GM15510 (cell line): ENCODE results near the gene TP73.

Experiments
- POLR2A ChIP-seq: IDR thresholded peaks from 3 replicates; pipeline ENCODE4 v1.6.1; 2011; ENCODE audit warnings: borderline replicate concordance; ENCODE audit not compliant: insufficient read length; ENCODE audit errors: extremely low read depth

The TP73 gene

GRCh38 chr1:3717715-3718601 lies 65.6 kb downstream of the TP73 start:
- TF ChIP-seq POLR2A, result no peak

- TF ChIP-seq POLR2A, result no peak
Observed at GRCh38 chr1:3718764-3719163, 66.4 kb downstream of the TP73 start.

DNA sequence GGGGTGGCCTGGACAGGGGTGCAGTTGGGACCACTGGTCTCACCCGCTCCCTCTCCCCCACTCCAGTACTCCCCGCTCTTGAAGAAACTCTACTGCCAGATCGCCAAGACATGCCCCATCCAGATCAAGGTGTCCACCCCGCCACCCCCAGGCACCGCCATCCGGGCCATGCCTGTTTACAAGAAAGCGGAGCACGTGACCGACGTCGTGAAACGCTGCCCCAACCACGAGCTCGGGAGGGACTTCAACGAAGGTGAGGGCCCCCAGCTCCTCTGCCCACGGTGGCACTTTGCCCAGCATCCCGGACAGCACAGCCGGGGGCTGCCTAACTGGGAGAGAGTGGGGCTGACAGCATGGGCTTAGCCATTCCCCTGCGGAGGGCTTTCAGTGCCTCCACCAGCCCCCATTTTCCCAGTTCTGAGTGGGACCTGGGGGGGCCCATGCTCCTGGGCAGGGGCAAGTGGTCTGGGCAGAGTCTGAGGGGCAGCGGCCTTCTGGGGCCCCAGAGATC lies 69.7 kb downstream of the TP73 start:
- TF ChIP-seq POLR2A, result no peak

- TF ChIP-seq POLR2A, result no peak
Observed at GRCh38 chr1:3722846-3723245, 70.5 kb downstream of the TP73 start.

DNA sequence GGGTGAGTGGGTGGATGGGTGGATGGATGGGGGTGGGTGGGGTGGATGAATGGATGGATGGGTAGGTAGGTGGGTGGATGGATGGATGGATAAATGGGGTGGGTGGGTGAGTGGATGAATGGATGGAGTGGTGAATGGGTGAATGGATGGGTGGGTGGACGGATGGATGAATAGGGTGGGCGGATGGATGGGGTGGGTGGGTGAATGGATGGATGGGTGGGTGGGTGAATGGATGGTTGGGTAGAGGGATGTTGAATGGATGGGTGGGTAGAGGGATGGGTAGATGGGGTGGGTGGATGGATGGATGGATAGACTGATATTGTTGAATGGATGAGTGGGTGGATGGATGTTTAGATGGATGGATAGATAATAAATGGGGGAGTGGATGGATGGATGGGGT lies 73.0 kb downstream of the TP73 start:
- no peak for TF ChIP-seq POLR2A

DNA sequence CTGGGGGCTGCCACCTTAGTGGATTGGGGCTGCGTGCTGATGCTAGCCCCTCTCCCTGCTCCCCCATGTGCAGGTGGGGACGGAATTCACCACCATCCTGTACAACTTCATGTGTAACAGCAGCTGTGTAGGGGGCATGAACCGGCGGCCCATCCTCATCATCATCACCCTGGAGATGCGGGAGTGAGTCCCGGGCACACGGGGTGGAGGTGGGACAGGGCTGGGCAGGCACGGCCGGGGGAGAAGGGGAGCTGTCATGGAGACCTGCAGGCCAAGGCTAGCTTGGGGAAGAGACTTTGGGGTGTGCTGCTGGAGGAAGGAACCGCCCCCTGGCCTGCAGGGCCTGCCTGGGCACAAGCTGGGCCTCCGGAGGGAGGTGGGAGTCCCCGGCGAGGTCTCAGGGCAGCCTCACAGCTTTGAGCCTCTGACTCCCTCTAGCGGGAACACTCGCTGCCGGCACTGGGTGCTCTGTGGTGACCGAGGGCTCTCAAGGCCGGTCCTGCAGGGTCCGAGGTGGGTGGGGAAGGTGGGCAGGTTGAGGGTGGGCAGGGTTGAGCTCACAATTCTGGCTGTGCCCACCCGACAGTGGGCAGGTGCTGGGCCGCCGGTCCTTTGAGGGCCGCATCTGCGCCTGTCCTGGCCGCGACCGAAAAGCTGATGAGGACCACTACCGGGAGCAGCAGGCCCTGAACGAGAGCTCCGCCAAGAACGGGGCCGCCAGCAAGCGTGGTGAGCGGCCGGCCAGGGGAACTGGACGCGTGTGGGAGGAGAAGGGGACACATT lies 74.9 kb downstream of the TP73 start:
- no peak for TF ChIP-seq POLR2A

GRCh38 chr1:3727825-3728776 lies 75.8 kb downstream of the TP73 start:
- TF ChIP-seq POLR2A, result no peak

DNA sequence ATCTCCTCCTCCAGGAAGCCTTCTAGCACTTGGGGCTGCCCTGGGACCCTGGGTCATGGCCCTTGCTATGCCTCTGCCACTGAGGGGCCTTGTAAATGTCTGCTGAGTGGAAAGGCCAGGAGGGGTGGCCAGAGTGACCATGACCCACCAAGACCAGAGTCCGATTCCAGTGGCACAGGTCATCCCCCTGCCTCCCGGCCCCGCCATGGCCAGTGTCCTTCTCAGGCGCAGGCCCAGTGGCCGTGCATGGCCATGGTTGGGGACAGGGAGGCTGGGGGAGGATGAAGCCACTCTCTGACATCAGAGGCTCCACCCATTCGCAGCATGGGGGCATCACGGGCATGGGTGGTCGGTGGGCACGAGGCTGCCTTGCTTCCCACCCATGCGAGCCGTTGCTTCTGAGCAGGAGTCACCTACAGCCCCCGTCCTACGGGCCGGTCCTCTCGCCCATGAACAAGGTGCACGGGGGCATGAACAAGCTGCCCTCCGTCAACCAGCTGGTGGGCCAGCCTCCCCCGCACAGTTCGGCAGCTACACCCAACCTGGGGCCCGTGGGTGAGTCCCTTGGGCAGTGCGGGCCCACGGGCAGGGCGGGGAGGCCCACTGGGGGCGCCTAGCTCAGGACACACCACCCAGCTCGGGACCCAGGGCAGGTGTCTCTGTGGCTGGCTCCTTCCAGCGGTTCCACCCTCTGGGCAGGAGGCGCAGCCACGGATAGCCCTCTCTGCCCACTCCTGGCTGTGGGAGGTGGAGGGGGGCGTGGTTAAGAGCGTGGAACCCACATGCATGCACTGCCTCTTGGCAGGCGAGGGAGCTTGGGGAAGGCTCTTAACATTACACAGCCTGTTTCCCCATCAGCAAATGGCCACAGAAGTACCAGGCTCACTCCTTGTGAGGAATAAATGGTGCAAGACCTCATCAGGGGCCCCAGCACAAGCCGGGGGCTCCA lies 77.6 kb downstream of the TP73 start:
- no peak for TF ChIP-seq POLR2A

DNA sequence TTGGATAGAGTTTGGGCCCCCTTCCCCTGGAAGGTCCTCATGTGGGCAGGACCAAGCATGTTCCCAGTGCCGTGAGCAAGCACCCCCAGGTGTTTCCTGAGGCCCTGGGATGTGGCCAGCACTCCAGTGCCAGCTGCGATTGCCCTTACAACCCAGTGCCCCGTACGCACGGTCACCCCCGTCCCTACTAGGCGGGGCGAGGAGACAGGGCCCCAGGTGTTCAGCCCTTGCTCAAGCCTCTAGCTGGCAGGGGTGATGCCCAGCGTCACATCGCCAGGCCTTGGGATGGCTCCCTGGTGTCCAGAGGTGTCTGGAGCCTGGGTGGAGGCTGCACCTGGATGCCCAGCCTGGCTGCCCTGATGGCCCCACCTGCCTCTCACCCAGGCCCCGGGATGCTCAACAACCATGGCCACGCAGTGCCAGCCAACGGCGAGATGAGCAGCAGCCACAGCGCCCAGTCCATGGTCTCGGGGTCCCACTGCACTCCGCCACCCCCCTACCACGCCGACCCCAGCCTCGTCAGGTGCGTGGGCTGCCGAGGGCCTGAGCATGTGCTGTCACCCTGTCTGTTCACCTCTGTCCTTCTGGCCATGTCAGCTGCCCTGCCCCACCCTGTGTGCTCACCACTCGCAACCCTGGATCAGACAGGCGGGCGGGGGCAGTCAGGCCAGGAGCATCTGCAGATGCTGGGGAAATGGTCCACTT lies 78.4 kb downstream of the TP73 start:
- TF ChIP-seq POLR2A, result no peak

DNA sequence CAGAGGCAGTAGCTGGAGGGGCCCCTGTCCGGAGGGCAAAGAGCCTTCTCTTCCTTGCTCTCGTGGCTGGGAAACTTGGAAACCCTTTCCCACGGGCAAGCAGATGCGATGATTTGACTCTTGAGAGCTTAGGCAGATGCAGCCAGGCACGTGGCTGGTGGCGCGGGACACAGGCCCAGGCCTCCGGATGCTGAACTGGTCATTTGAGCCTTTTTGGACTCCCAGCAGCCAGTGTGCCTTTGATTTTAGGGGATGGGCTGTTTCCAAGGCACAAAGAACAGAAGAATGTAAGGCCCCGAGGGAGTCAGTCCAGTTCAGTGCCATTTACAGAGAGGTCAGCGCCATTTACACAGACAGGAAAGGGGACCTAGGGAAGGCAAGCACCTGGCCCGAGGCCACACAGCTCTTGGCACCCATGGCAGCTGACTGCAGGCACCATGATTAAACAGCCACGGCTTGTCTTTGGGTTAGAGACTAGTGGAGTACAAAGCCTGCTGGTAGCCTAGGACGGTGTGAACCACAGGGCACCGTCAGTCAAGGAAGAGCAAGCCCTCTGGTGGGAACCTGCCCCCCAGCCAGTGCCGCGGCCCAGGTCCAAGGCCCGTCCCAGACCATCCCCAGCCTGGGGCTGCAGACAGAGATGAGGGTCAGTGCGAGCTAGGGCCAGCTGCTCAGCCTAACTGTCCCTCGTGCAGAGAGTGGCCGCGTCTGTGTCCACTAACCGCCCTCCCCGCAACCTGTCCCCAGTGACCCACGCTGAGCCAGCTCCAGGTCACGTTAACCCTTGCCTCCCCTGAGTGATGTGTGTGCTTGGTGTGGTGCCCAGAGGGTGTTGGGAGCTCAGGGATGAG lies 79.5 kb downstream of the TP73 start:
- TF ChIP-seq POLR2A, result no peak

- no peak for TF ChIP-seq POLR2A
Observed at GRCh38 chr1:3732434-3733093, 80.2 kb downstream of the TP73 start.
